Aorta (tissue), 5 donors: ENCODE measurements around the gene PCDH9. TPM values are rescaled to one million over a fixed set of nuclear protein-coding genes. Genes with fewer than 3 reads are reported as not detected.

ENCODE experiments used
- ATAC-seq: fragments of 200-7000 bp; cut with Tn5 transposase; one replicate; pipeline ENCODE4 v1.9.1; 2022; ENCODE audit warnings: moderate library complexity; ENCODE audit not compliant: low FRiP score
- DNase-seq, 2 donors: peaks; one replicate each; pipeline ENCODE4 v3.0.0-alpha.2; 2020
- H3K27ac ChIP-seq, 2 donors: one replicate each; pipeline ENCODE4 v1.5.1; 2013; ENCODE audit warnings: low read length in 2 of 2, mild to moderate bottlenecking in 2 of 2, moderate library complexity in 2 of 2, control low read depth in 1 of 2, inconsistent platforms in 1 of 2, low read depth in 1 of 2
- H3K27me3 ChIP-seq, 2 donors: one replicate each; pipeline ENCODE4 v1.6.1; 2013; ENCODE audit warnings: control low read depth in 1 of 2, low read length in 1 of 2, mild to moderate bottlenecking in 1 of 2, moderate library complexity in 1 of 2; ENCODE audit not compliant: insufficient read depth in 2 of 2, control insufficient read depth in 1 of 2
- H3K36me3 ChIP-seq, 2 donors: one replicate each; pipeline ENCODE4 v1.6.1; 2013; ENCODE audit warnings: control low read depth in 1 of 2, low read length in 1 of 2, mild to moderate bottlenecking in 1 of 2; ENCODE audit not compliant: insufficient read depth in 2 of 2, control insufficient read depth in 1 of 2
- H3K4me1 ChIP-seq, 2 donors: one replicate each; pipeline ENCODE4 v1.6.1; 2013; ENCODE audit warnings: low read length in 2 of 2, control low read depth in 1 of 2, mild to moderate bottlenecking in 1 of 2, moderate library complexity in 1 of 2; ENCODE audit not compliant: insufficient read depth in 2 of 2, control insufficient read depth in 1 of 2
- H3K4me3 ChIP-seq, 2 donors: one replicate each; pipeline ENCODE4 v1.5.1; 2013; ENCODE audit warnings: low read length in 2 of 2, control low read depth in 1 of 2, mild to moderate bottlenecking in 1 of 2
- H3K9me3 ChIP-seq: one replicate; pipeline ENCODE4 v1.6.1; 2013; ENCODE audit warnings: mild to moderate bottlenecking, low read length; ENCODE audit not compliant: control insufficient read depth
- WGBS, 2 donors: extraction: QIAGEN DNeasy Blood & Tissue Kit; methylation state at CpG; one replicate each; pipeline ENCODE4 v1.1.7; 2013; 5-methylcytosine and 5-hydroxymethylcytosine counted together
- intact Hi-C, 2 donors: fragments of 100-400 bp; cut with DNase I; formaldehyde crosslinking; loops; one replicate each; pipeline versions ENCODE4 v1.14.2 to v1.15.0; 2022
- polyA plus RNA-seq, 2 donors: library from polyadenylated mRNA; stranded (reverse); fragments of 200-250 nt; gene quantifications; one replicate each; pipeline ENCODE4 v1.2.3, GENCODE V29; 2013
- total RNA-seq, 2 donors: library from RNA; stranded (reverse); fragmentation: NEBNext Ultra II Directional; extraction: Animal tissue kit (Norgen Biotek cat#: 25700); gene quantifications; one replicate each; pipeline ENCODE4 v1.2.1, GENCODE V29; 2021
- donor health status: healthy with polysubstance abuse.
- donor health status: Bipolar disorder and iron deficiency.
- donor health status: DM: no; HTN: no; CAD: no.
- donor health status: DM: no; HTN: no; CAD: no.
- donor health status: DM: yes; HTN: yes; CAD: no.

Gene PCDH9
- total and polyA plus RNA-seq, 4 donors, result 0.38 to 6.3 (median 4.2) TPM

- WGBS, 2 donors, result 95% methylated on average over 1 of the region's 1 CpG
Observed at GRCh38 chr13:66807251-66807650, 422.9 kb downstream of the PCDH9 start.

DNA sequence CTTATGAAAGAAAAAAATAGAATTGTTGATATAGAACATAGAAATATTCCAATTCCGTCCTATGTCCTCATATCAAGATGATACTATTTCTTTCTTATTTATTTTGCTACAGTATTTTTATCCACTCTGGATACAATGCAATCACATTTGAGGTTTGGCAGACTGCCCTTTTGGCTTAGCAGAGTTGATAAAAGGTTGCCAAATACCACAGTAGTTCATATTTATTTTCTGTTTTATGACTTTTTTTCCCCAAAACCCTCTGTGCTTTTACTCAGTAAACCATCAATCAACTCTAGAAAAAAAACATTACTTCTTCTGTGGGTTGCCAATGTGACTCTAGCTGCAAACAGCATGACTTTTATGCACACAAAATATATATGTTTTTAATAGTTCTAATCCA is 424.5 kb downstream of the PCDH9 start:
- DNase-seq (no peak), ATAC-seq (no peak)
- Histone ChIP-seq H3K27me3 (no peaks in the 10 kb centered on the region), H3K4me1 (no peaks in the 10 kb centered on the region), H3K4me3 (no peak overlapping the region), H3K27ac (no peak overlapping the region), H3K36me3 (no peaks in the 10 kb centered on the region), H3K9me3 (no peaks in the 10 kb centered on the region)
- 3% methylated on average over 1 of the region's 1 CpG for WGBS, 2 donors
- intact Hi-C loops, result no loop called here

More at GRCh38 chr13:66807251-66807650, 422.9 kb downstream of the PCDH9 start:
- Histone ChIP-seq H3K4me3 (no peak overlapping the region), H3K9me3 (no peaks in the 10 kb centered on the region), H3K36me3 (no peaks in the 10 kb centered on the region), H3K27ac (no peak overlapping the region), H3K4me1 (no peaks in the 10 kb centered on the region), H3K27me3 (no peaks in the 10 kb centered on the region)
- DNase-seq, result no peak
- intact Hi-C loops, result no loop called here
- no peak for ATAC-seq

DNA sequence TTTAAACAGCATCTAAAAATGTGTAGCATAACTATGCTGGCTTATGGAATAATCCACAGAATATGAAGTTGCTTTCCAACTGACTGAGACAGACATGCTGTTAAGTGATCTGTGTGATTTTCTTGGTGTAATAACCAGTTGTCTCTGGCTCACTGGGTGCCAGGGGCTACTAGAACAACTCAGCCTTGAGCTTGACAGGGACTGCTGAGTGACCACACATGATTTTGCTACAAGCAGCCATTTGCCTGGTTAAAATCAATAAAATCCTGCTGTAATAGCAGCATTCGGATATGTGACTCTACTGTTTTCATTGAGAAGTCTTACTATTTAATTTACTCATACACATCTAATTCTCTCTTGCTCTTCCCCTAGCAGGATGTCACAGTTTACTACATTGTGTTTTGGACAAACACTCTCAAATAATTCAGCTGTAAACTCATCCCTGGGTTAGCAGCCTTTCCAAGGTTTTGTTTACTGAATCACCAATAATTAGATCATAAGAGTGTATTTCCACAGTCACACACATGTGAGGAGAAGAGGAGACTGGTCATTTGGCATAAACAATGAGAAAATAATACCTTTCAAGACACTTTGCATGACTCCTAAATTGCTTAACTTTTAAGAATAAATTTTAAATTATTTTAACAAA is 426.2 kb downstream of the PCDH9 start:
- Histone ChIP-seq H3K9me3 (no peaks in the 10 kb centered on the region), H3K4me3 (no peak overlapping the region), H3K27me3 (no peaks in the 10 kb centered on the region), H3K27ac (no peak overlapping the region), H3K36me3 (no peaks in the 10 kb centered on the region), H3K4me1 (no peaks in the 10 kb centered on the region)
- 47 to 56% methylated on average over 1 of the region's 1 CpG for WGBS, 2 donors
- ATAC-seq (no peak), DNase-seq (no peak)
- intact Hi-C loops, result no loop called here

DNA sequence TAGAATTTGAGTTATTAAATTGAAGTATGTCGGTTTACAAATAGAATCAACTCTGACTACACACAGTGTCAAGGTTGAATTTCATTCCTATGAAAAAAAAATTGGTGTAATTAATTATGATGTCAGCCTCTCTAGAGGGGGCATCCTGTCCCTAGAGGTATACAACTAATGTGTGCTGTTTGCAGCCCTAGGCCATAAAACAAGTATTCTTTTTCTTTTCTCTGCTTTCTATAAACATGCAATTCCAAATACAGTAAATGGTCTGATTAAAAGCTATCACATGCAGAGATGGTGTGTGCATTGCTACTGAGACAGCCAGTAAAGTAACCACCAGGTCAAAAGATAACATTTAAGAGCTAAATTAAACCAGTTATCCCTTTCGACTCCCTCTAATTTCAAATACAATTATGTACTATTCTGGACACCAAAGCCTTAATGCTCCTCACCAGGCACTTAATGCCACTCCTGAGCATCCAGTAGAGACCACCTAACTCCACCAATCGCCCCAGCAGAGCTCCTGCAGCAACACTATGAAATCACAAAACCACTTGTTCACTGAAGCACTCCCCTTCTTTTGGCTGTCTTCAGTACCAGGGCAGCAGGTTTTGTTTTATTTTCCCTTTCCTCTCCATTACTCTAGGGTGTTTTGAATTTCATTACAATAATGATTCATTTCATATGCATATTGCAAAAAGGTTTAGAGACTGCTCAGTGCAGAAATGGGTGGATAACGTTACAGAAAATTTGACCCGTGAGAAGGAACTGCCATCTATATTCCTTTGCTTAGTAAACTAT is 426.9 kb downstream of the PCDH9 start:
- no peak overlapping the region for H3K4me3 ChIP-seq
- WGBS, 2 donors, result 62 to 67% methylated on average over 5 of the region's 5 CpGs
- no peaks in the 10 kb centered on the region for H3K9me3 ChIP-seq
- ATAC-seq (no peak), DNase-seq (no peak)
- no peaks in the 10 kb centered on the region for H3K27me3 ChIP-seq
- no peaks in the 10 kb centered on the region for H3K36me3 ChIP-seq
- intact Hi-C loops, result no loop called here
- no peaks in the 10 kb centered on the region for H3K4me1 ChIP-seq
- no peak overlapping the region for H3K27ac ChIP-seq

- H3K27me3 ChIP-seq, result no peaks in the 10 kb centered on the region
- H3K9me3 ChIP-seq, result no peaks in the 10 kb centered on the region
- ATAC-seq, result no peak
- intact Hi-C loops, result no loop called here
- no peak overlapping the region for H3K27ac ChIP-seq
- DNase-seq, result no peak
- no peak overlapping the region for H3K4me3 ChIP-seq
- no peaks in the 10 kb centered on the region for H3K36me3 ChIP-seq
- WGBS, 2 donors, result 65 to 79% methylated on average over 2 of the region's 2 CpGs
- H3K4me1 ChIP-seq, result peaks cover 0 to 1% of the 10 kb centered on the region in 2 donors
Observed at GRCh38 chr13:66795636-66796035, 434.5 kb downstream of the PCDH9 start.

GRCh38 chr13:66794340-66795031 is 435.6 kb downstream of the PCDH9 start:
- peaks cover 0 to 1% of the 10 kb centered on the region in 2 donors for H3K4me1 ChIP-seq
- no peaks in the 10 kb centered on the region for H3K27me3 ChIP-seq
- intact Hi-C loops, result no loop called here
- WGBS, 2 donors, result 57 to 70% methylated on average over 5 of the region's 5 CpGs
- ATAC-seq, result no peak
- no peak overlapping the region for H3K27ac ChIP-seq
- no peaks in the 10 kb centered on the region for H3K36me3 ChIP-seq
- no peak for DNase-seq
- no peak overlapping the region for H3K4me3 ChIP-seq
- H3K9me3 ChIP-seq, result no peaks in the 10 kb centered on the region

- no peaks in the 10 kb centered on the region for H3K9me3 ChIP-seq
- H3K4me1 ChIP-seq, result peaks cover 0 to 1% of the 10 kb centered on the region in 2 donors
- no peaks in the 10 kb centered on the region for H3K27me3 ChIP-seq
- no peak overlapping the region for H3K4me3 ChIP-seq
- H3K27ac ChIP-seq, result no peak overlapping the region
- DNase-seq (no peak), ATAC-seq (no peak)
- WGBS, 2 donors, result 86 to 87% methylated on average over 2 of the region's 2 CpGs
- intact Hi-C loops, result no loop called here
- H3K36me3 ChIP-seq, result no peaks in the 10 kb centered on the region
Observed at GRCh38 chr13:66790861-66791260, 439.3 kb downstream of the PCDH9 start.

GRCh38 chr13:66781241-66781640 is 448.9 kb downstream of the PCDH9 start:
- 79 to 81% methylated on average over 2 of the region's 2 CpGs for WGBS, 2 donors
- intact Hi-C loops, result no loop called here
- H3K4me3 ChIP-seq, result no peak overlapping the region

More at GRCh38 chr13:66781241-66781640, 448.9 kb downstream of the PCDH9 start:
- no peaks in the 10 kb centered on the region for H3K4me1 ChIP-seq
- H3K27me3 ChIP-seq, result no peaks in the 10 kb centered on the region
- no peak for ATAC-seq
- H3K27ac ChIP-seq, result no peak overlapping the region
- H3K36me3 ChIP-seq, result no peaks in the 10 kb centered on the region
- H3K9me3 ChIP-seq, result no peaks in the 10 kb centered on the region
- DNase-seq, result no peak
